ENCODE results near the gene NFKB1. TPM values are rescaled to one million over a fixed set of nuclear protein-coding genes. Genes with fewer than 3 reads are reported as not detected.

NFKB1 gene
- total and polyA plus RNA-seq, 2 donors, result 26.0 to 42.6 TPM

- peaks cover 2 to 11% of the 10 kb centered on the region in 2 donors for H3K4me1 ChIP-seq (ENCODE audit: control insufficient read depth in 2 of 2, insufficient read depth in 2 of 2, low read length in 2 of 2)
These were observed 85.0 kb downstream of the NFKB1 start for GRCh38 chr4:102586002-102586643.

GRCh38 chr4:102586644-102587021 lies 85.5 kb downstream of the NFKB1 start:
- peak in 1 of 9 donors; percentile 56 for DNase-seq (ENCODE audit: low read depth in 6 of 9, low spot score in 9 of 9)
- peaks cover 2 to 11% of the 10 kb centered on the region in 2 donors for H3K4me1 ChIP-seq (ENCODE audit: control insufficient read depth in 2 of 2, insufficient read depth in 2 of 2, low read length in 2 of 2)
- H3K27ac ChIP-seq (ENCODE audit: low read depth in 1 of 2, low read length in 1 of 2), result no peak overlapping the region
- H3K27me3 ChIP-seq (ENCODE audit: control insufficient read depth in 2 of 2, insufficient read depth in 1 of 2, low read length in 1 of 2), result no peaks in the 10 kb centered on the region
- no peak overlapping the region for H3K4me3 ChIP-seq (ENCODE audit: low read length in 2 of 2)
- WGBS, result 14% methylated on average over 4 of the region's 4 CpGs
- H3K36me3 ChIP-seq (ENCODE audit: control insufficient read depth in 2 of 2, insufficient read depth in 2 of 2, low read length in 1 of 2), result peaks cover 4 to 35% of the 10 kb centered on the region in 2 donors
- H3K9me3 ChIP-seq (ENCODE audit: control insufficient read depth in 2 of 2, insufficient read depth in 1 of 2, low read length in 1 of 2), result no peaks in the 10 kb centered on the region

More at GRCh38 chr4:102586002-102586643, 85.0 kb downstream of the NFKB1 start:
- Histone ChIP-seq H3K4me3 (ENCODE audit: low read length in 2 of 2) (no peak overlapping the region), H3K27ac (ENCODE audit: low read depth in 1 of 2, low read length in 1 of 2) (no peak overlapping the region), H3K27me3 (ENCODE audit: control insufficient read depth in 2 of 2, insufficient read depth in 1 of 2, low read length in 1 of 2) (no peaks in the 10 kb centered on the region), H3K36me3 (ENCODE audit: control insufficient read depth in 2 of 2, insufficient read depth in 2 of 2, low read length in 1 of 2) (peaks cover 4 to 35% of the 10 kb centered on the region in 2 donors), H3K9me3 (ENCODE audit: control insufficient read depth in 2 of 2, insufficient read depth in 1 of 2, low read length in 1 of 2) (no peaks in the 10 kb centered on the region)
- no peak for DNase-seq (ENCODE audit: low read depth in 6 of 9, low spot score in 9 of 9)
- 95% methylated on average over 4 of the region's 4 CpGs for WGBS

- 97% methylated on average over 3 of the region's 3 CpGs for WGBS
- no peak overlapping the region for H3K27ac ChIP-seq (ENCODE audit: low read depth in 1 of 2, low read length in 1 of 2)
- H3K36me3 ChIP-seq (ENCODE audit: control insufficient read depth in 2 of 2, insufficient read depth in 2 of 2, low read length in 1 of 2), result peaks cover 0 to 27% of the 10 kb centered on the region in 2 donors
- H3K27me3 ChIP-seq (ENCODE audit: control insufficient read depth in 2 of 2, insufficient read depth in 1 of 2, low read length in 1 of 2), result no peaks in the 10 kb centered on the region
- peaks cover 2 to 11% of the 10 kb centered on the region in 2 donors for H3K4me1 ChIP-seq (ENCODE audit: control insufficient read depth in 2 of 2, insufficient read depth in 2 of 2, low read length in 2 of 2)
- DNase-seq (ENCODE audit: low read depth in 6 of 9, low spot score in 9 of 9), result no peak
- H3K9me3 ChIP-seq (ENCODE audit: control insufficient read depth in 2 of 2, insufficient read depth in 1 of 2, low read length in 1 of 2), result no peaks in the 10 kb centered on the region
- H3K4me3 ChIP-seq (ENCODE audit: low read length in 2 of 2), result no peak overlapping the region
These were observed 88.6 kb downstream of the NFKB1 start for GRCh38 chr4:102589743-102590142.

- Histone ChIP-seq H3K4me1 (ENCODE audit: control insufficient read depth in 2 of 2, insufficient read depth in 2 of 2, low read length in 2 of 2) (peaks cover 0 to under 1% of the 10 kb centered on the region in 2 donors), H3K27me3 (ENCODE audit: control insufficient read depth in 2 of 2, insufficient read depth in 1 of 2, low read length in 1 of 2) (no peaks in the 10 kb centered on the region), H3K36me3 (ENCODE audit: control insufficient read depth in 2 of 2, insufficient read depth in 2 of 2, low read length in 1 of 2) (peaks cover 0 to 33% of the 10 kb centered on the region in 2 donors), H3K4me3 (ENCODE audit: low read length in 2 of 2) (no peak overlapping the region), H3K9me3 (ENCODE audit: control insufficient read depth in 2 of 2, insufficient read depth in 1 of 2, low read length in 1 of 2) (no peaks in the 10 kb centered on the region), H3K27ac (ENCODE audit: low read depth in 1 of 2, low read length in 1 of 2) (no peak overlapping the region)
- no peak for DNase-seq (ENCODE audit: low read depth in 6 of 9, low spot score in 9 of 9)
These were observed 91.1 kb downstream of the NFKB1 start for GRCh38 chr4:102592256-102592655.

- Histone ChIP-seq H3K36me3 (ENCODE audit: control insufficient read depth in 2 of 2, insufficient read depth in 2 of 2, low read length in 1 of 2) (peaks cover 0 to 37% of the 10 kb centered on the region in 2 donors), H3K27ac (ENCODE audit: low read depth in 1 of 2, low read length in 1 of 2) (no peak overlapping the region), H3K4me3 (ENCODE audit: low read length in 2 of 2) (no peak overlapping the region), H3K27me3 (ENCODE audit: control insufficient read depth in 2 of 2, insufficient read depth in 1 of 2, low read length in 1 of 2) (no peaks in the 10 kb centered on the region), H3K4me1 (ENCODE audit: control insufficient read depth in 2 of 2, insufficient read depth in 2 of 2, low read length in 2 of 2) (peaks cover 5 to 8% of the 10 kb centered on the region in 2 donors), H3K9me3 (ENCODE audit: control insufficient read depth in 2 of 2, insufficient read depth in 1 of 2, low read length in 1 of 2) (no peaks in the 10 kb centered on the region)
- WGBS, result 95% methylated on average over 7 of the region's 7 CpGs
- no peak for DNase-seq (ENCODE audit: low read depth in 6 of 9, low spot score in 9 of 9)
These were observed 92.0 kb downstream of the NFKB1 start for GRCh38 chr4:102593147-102593546.

- Histone ChIP-seq H3K4me1 (ENCODE audit: control insufficient read depth in 2 of 2, insufficient read depth in 2 of 2, low read length in 2 of 2) (peaks cover 11 to 14% of the 10 kb centered on the region in 2 donors), H3K36me3 (ENCODE audit: control insufficient read depth in 2 of 2, insufficient read depth in 2 of 2, low read length in 1 of 2) (peaks cover 0 to 39% of the 10 kb centered on the region in 2 donors), H3K27ac (ENCODE audit: low read depth in 1 of 2, low read length in 1 of 2) (no peak overlapping the region), H3K27me3 (ENCODE audit: control insufficient read depth in 2 of 2, insufficient read depth in 1 of 2, low read length in 1 of 2) (no peaks in the 10 kb centered on the region), H3K4me3 (ENCODE audit: low read length in 2 of 2) (no peak overlapping the region), H3K9me3 (ENCODE audit: control insufficient read depth in 2 of 2, insufficient read depth in 1 of 2, low read length in 1 of 2) (no peaks in the 10 kb centered on the region)
- DNase-seq (ENCODE audit: low read depth in 6 of 9, low spot score in 9 of 9), result no peak
- WGBS, result 64% methylated on average over 2 of the region's 2 CpGs
These were observed 92.8 kb downstream of the NFKB1 start for GRCh38 chr4:102594000-102594399.

- 94% methylated on average over 4 of the region's 4 CpGs for WGBS
- peaks cover 0 to 38% of the 10 kb centered on the region in 2 donors for H3K36me3 ChIP-seq (ENCODE audit: control insufficient read depth in 2 of 2, insufficient read depth in 2 of 2, low read length in 1 of 2)
- H3K9me3 ChIP-seq (ENCODE audit: control insufficient read depth in 2 of 2, insufficient read depth in 1 of 2, low read length in 1 of 2), result no peaks in the 10 kb centered on the region
These were observed 95.4 kb downstream of the NFKB1 start for GRCh38 chr4:102596532-102596931.

GRCh38 chr4:102598086-102598761 lies 97.1 kb downstream of the NFKB1 start:
- Histone ChIP-seq H3K27me3 (ENCODE audit: control insufficient read depth in 2 of 2, insufficient read depth in 1 of 2, low read length in 1 of 2) (no peaks in the 10 kb centered on the region), H3K4me3 (ENCODE audit: low read length in 2 of 2) (no peak overlapping the region), H3K9me3 (ENCODE audit: control insufficient read depth in 2 of 2, insufficient read depth in 1 of 2, low read length in 1 of 2) (no peaks in the 10 kb centered on the region), H3K36me3 (ENCODE audit: control insufficient read depth in 2 of 2, insufficient read depth in 2 of 2, low read length in 1 of 2) (peaks cover 0 to 49% of the 10 kb centered on the region in 2 donors), H3K4me1 (ENCODE audit: control insufficient read depth in 2 of 2, insufficient read depth in 2 of 2, low read length in 2 of 2) (peaks cover 11 to 26% of the 10 kb centered on the region in 2 donors), H3K27ac (ENCODE audit: low read depth in 1 of 2, low read length in 1 of 2) (peak overlapping the region; percentile 62 to 68)
- peak in 5 of 9 donors; percentile 57 to 86 (median 63) for DNase-seq (ENCODE audit: low read depth in 6 of 9, low spot score in 9 of 9)
- WGBS, result 11% methylated on average over 1 of the region's 1 CpG

More at GRCh38 chr4:102596532-102596931, 95.4 kb downstream of the NFKB1 start:
- H3K27me3 ChIP-seq (ENCODE audit: control insufficient read depth in 2 of 2, insufficient read depth in 1 of 2, low read length in 1 of 2), result no peaks in the 10 kb centered on the region
- no peak overlapping the region for H3K4me3 ChIP-seq (ENCODE audit: low read length in 2 of 2)
- no peak for DNase-seq (ENCODE audit: low read depth in 6 of 9, low spot score in 9 of 9)
- peaks cover 11 to 23% of the 10 kb centered on the region in 2 donors for H3K4me1 ChIP-seq (ENCODE audit: control insufficient read depth in 2 of 2, insufficient read depth in 2 of 2, low read length in 2 of 2)
- no peak overlapping the region for H3K27ac ChIP-seq (ENCODE audit: low read depth in 1 of 2, low read length in 1 of 2)

- H3K4me1 ChIP-seq (ENCODE audit: control insufficient read depth in 2 of 2, insufficient read depth in 2 of 2, low read length in 2 of 2), result peaks cover 11 to 26% of the 10 kb centered on the region in 2 donors
- H3K9me3 ChIP-seq (ENCODE audit: control insufficient read depth in 2 of 2, insufficient read depth in 1 of 2, low read length in 1 of 2), result no peaks in the 10 kb centered on the region
- no peaks in the 10 kb centered on the region for H3K27me3 ChIP-seq (ENCODE audit: control insufficient read depth in 2 of 2, insufficient read depth in 1 of 2, low read length in 1 of 2)
- peaks cover 0 to 51% of the 10 kb centered on the region in 2 donors for H3K36me3 ChIP-seq (ENCODE audit: control insufficient read depth in 2 of 2, insufficient read depth in 2 of 2, low read length in 1 of 2)
- no peak overlapping the region for H3K4me3 ChIP-seq (ENCODE audit: low read length in 2 of 2)
- peak in 1 of 9 donors; percentile 32 for DNase-seq (ENCODE audit: low read depth in 6 of 9, low spot score in 9 of 9)
- H3K27ac ChIP-seq (ENCODE audit: low read depth in 1 of 2, low read length in 1 of 2), result peak overlapping the region; percentile 62 to 68
- 78% methylated on average over 6 of the region's 6 CpGs for WGBS
These were observed 97.7 kb downstream of the NFKB1 start for GRCh38 chr4:102598762-102599374.

Measured in thymus (tissue), 11 donors.